HG02885 (cell line): ENCODE measurements around the gene CACNA1H.
"Not testable (repeated sequence)": the region's sequence is repeated elsewhere in the genome, so short reads cannot be mapped to it uniquely, and the experiment has no call there.

ENCODE experiments used
- ATAC-seq: cut with Tn5 transposase; IDR thresholded peaks from one replicate; pipeline ENCODE4 v1.9.1; 2021; ENCODE audit warnings: mild to moderate bottlenecking; ENCODE audit not compliant: unreplicated experiment, poor library complexity

Gene CACNA1H

DNA sequence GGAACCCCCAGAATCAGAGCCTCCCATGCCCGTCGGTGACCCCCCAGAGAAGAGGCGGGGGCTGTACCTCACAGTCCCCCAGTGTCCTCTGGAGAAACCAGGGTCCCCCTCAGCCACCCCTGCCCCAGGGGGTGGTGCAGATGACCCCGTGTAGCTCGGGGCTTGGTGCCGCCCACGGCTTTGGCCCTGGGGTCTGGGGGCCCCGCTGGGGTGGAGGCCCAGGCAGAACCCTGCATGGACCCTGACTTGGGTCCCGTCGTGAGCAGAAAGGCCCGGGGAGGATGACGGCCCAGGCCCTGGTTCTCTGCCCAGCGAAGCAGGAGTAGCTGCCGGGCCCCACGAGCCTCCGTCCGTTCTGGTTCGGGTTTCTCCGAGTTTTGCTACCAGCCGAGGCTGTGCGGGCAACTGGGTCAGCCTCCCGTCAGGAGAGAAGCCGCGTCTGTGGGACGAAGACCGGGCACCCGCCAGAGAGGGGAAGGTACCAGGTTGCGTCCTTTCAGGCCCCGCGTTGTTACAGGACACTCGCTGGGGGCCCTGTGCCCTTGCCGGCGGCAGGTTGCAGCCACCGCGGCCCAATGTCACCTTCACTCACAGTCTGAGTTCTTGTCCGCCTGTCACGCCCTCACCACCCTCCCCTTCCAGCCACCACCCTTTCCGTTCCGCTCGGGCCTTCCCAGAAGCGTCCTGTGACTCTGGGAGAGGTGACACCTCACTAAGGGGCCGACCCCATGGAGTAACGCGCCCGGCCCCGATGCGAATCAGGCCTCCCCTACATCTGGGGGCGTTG lies 68.1 kb downstream of the CACNA1H start:
- ATAC-seq, result no peak

DNA sequence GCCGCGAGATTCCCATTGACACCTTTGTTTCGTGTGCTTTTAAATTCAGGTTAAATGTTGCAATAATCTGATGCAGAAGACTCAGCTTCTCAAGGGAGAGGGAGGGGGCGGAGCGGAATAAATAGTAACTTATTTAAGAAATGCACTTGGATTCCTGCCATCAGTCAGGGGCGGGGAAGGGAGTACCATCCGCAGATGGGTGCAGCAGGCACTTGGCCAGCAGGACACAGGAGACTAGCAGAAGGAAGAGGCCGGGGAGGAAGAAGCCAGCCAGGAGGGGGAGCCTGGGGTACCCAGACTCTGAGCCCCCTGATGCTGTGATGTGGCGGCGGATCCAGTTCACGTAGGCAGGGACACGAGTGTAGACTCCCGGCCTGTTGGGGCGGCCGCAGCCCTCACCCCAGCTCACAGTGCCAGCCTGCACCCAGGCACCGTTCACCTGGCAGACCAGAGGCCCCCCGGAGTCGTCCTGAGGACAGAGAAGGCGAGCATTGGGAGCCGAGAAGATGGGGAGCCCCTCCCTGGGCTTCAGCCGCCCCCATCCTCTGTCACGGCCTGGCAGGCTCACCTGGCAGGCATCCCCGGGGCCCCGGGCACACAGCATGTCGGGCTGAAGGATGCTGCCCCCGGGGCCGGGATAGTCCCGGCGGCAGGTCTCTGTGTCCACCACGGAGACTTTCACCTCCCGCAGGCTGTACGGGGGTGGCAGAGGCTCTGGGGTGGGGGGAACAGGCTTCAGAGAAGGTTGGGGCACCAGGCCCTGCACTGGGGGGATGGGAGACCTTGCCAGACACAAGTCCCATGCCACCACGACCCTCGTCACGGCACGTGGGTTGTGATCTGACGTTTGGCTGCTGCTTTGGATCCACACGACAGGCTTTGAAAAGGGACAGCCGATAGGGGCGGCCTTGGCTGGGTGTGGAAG lies 69.0 kb downstream of the CACNA1H start:
- ATAC-seq, result no peak

DNA sequence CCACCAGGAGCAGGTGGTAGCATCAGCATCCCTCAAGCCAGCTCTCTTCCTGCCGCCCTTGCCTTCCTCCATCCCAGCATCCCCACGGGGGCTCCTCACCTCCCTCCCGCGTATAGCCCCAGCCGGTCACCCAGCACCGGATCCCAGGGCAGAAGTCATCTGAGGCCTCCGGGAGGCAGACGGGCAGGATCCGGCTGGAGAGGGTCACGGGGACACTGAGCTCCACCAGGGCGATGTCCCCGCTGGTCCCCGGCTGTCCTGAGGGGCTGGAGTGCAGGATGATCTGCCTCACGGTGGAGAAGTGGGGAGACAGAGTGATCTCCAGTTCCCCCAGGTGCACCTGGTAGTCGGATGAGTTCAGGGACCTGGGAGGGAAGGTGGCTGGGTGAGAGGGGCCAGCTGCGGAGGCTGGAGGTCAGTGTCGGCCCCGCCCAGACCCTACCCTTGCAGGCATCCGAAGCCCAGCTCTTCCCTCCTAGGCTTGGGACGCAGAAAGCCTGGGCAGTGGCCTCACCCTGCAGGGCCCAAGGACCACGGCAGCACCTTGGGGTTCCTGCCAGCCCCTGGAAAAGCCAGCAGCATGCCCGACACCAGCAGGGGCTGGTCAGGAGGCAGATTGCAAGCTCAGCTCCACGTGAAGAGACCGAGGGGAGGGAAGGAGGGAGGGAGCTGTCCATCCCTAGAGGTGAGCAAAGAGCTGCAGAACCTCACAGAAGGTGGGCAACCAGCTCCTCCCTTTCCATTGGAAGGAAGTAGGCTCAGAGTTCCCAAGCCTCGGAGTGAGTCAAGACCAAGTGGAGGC lies 69.8 kb downstream of the CACNA1H start:
- ATAC-seq, result no peak

DNA sequence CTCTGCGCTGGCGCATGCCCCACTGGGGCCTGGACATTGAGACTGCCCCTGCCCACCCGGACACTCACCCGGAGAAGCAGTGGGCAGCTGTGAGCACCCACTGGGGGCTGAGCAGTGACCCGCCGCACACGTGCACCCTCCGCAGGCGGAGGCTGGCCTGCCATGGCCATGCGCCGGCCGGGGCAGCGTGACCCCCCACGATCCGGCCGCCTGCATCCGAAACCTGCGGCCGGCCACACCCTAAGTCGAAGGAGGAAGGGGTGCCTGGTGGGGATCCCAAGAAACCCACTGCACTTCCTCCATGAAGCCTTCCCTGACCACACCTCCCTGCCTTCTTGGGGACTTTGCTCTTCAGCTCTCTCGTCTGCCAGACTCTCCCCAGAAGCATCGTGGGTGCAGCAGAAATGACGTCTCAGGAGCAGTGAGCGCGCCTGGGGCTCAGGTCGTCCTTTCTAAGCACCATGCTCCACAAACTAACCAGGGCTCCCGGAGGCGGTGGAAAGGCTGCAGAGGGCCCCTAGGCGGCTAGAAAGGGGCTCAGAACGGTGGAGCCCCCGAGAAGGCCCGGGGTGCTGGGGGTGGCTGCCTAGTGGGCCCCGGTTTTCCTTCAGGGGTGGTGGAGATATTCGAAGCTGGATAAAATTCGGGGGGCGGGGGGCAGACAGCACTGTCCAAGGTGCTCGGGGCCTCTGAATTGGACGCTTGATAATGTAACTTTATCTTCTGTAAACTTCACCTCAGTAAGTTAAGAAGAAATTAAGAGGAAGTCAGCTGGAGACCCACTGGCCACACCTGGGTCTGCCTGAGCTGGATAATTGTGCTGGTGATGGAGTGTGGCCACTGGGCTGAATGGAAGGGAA lies 70.7 kb downstream of the CACNA1H start:
- ATAC-seq, result no peak

DNA sequence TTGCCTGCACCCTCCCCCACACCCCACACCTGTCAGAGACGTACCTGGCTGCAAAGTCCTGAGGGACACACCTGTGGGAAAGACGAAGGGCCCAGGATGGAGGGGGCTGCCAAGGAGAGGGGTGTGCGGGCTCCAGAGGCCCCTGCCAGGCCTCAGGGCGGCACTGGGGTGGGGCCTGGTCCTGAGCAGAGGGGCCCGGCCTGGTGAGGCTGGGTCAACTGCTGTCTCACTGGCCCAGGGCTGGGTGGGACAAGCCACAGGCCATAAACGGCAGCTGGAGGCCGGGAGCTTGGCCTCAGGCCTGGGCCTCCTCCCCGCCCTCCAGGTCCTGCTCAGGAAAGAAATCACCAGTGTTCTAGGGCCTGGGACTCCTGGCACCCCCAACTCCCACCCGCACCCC lies 71.7 kb downstream of the CACNA1H start:
- no peak for ATAC-seq

DNA sequence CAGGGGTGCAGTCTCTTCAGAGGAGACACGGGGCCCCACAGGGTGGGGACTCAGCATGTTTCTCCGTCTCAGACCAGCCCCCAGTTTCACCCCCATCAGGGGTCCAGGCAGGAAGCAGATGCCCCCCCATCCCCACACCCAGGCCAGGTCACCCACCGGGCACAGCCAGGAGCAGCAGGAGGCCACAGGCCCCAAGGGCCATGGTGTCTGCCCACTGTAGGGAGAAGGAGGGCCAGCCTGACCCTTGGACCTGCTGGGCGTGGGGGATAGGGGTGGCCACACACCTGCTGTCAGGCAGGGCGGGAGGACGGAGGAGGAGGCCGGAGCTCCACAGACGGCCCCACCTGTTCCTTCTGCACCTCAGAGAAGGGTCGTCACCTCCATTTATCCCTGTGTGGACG lies 72.1 kb downstream of the CACNA1H start, which contains the start of gene TPSG1:
TSS of gene TPSG1 (minus strand) at position 218 of the 401 bp plus-strand sequence. CDS start at position 202, 16 bp downstream.
- no peak for ATAC-seq

DNA sequence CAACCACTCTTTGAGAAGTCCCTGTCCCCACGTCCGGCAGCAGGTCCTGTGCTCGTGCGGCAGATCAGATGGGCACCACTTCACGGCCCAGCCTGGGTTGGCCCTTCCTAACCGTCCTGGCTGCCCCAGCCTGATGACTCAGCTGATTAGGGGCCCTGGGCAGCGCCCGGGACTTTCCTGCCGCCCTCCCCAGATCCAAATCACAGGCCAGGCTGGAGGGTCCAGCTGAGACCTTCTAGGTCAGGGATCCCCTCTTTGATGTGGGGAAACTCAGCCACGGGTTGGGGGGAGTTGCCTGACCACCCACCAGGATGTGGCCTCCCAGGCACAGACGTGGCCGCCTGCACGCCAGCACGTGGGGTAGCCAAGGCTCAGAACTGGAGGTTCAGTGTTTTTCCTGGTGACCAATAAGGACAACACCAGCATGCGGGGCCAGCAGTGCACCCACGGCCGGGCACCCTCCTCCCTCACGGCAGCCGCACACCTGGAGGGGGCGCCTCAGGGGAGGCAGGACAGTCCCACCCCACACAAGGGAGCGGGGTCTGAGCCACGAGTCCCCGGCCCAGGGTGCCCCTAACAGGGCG lies 72.9 kb downstream of the CACNA1H start:
- ATAC-seq, result not testable (repeated sequence)

DNA sequence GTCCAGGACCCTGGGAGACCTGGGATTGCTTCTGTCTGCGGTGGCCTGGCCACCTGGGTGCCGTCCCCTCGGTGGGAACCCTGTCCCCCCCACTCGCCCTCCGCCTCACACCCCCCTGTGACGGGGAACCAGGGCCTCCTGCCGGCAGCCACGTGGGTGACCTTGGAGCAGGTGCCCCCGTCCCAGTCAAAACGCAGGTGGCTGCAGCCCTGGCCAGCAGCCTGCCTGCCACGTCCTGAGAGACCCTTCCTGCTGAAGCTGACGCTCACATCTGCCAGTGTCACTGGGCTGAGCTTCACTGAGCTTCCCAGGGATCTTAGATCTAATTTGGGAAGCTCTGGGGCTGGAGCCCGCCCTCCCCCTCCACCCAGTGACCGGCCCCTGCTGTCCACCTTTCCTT lies 73.8 kb downstream of the CACNA1H start:
- not testable (repeated sequence) for ATAC-seq

DNA sequence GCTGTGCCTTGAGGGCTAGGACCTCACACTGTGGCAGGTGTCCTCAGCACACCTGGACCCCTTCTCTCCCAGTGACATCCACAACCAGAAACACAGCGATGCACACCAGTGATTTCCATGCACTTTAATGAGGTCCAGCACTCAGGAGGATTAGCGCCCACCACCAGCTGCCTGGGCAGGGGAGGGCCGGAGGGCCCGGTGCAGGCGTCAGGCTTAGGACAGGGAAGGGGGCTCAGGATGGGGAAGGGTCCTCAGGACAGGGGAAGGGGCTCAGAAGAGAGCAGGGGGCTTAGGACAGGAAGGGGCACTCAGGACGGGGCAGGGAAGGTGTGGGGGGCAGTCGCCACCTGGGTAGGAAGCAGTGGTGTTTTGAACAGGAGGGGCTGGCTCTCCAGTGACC lies 75.3 kb downstream of the CACNA1H start:
- ATAC-seq, result not testable (repeated sequence)

DNA sequence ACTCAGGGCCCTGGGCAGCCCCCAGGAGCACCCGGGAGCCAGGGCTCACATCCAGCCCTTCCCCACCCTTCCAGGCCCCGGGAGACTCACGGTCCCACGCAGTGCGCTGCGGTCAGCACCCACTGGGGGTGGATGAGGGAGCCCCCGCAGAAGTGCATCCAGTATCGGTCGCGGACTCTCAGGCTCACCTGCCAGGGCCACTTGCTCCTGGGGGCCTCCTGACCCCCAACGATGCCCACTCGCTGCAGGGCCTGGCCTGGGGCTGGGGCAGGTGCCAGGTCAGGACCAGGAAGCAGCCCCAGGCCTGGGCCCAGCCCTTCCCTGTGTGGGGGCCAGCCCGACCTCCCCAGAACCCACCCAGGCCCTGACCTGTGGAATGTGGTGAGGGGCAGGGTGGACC lies 76.6 kb downstream of the CACNA1H start:
- not testable (repeated sequence) for ATAC-seq

DNA sequence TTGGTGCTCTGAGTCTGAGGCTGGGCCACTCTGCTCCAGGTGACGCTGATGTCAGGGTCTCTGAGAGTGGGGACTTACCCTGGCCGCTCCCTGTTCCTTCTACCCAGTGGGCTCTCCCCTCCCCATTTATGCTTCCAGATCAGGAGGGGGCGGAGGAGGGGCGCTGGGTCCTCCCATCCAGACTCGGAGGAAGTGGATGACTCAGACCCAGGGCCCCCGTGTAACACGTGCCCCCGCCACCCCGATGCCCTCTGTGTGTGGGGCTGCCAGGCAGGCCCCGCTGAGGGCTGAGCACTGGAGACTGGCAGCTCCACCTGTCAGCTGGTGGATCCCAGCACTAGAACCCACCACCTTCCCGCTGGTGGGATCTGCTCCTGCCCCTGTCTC lies 77.2 kb downstream of the CACNA1H start, which contains the start of gene TPSB2:
TSS of gene TPSB2 (minus strand) at position 101 of the 387 bp plus-strand sequence. CDS start 233 bp downstream, outside the sequence.
- not testable (repeated sequence) for ATAC-seq

DNA sequence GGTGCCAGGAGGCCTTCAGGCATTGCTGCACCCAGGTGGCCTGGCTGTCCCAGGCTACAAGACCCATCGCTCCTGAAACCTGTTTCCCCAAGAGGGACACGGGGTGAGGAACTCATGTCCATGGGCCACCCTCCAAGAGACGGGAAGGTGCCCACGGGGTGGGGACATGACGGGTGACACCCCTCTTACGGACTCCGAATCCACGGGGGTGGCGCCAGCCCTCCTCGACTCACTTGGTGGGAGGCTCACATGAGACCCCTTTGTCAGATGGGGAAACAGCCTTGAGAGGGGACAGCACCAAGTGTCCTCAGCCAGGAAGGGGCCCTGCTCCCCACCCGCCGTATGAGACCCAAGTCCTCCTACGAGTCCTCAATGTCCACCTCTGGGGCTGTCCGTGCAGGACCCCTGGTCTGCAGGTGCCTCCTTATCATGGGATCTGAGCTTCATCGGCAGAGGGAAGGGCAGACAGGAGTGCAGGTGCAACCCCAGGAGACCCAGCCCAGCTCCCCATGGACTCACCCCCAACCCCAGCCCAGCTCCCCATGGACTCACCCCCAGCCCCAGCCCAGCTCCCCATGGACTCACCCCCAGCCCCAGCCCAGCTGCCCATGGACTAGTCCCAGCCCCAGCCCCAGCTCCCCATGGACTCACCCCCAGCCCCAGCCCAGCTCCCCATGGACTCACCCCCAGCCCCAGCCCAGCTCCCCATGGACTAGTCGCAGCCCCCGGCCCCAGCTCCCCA lies 77.7 kb downstream of the CACNA1H start:
- ATAC-seq, result not testable (repeated sequence)

DNA sequence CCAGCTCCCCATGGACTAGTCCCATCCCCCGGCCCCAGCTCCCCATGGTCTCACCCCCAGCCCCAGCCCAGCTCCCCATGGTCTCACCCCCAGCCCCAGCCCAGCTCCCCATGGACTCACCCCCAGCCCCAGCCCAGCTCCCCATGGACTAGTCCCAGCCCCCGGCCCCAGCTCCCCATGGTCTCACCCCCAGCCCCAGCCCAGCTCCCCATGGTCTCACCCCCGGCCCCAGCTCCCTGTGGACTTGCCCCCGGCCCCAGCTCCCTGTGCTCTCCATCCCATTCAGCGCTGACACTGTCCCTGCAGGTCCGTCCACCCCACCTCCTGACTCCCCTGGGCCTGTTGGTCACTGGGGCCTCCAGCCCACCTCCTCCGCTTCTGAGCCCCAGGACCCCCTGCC lies 78.4 kb downstream of the CACNA1H start:
- ATAC-seq, result not testable (repeated sequence)

DNA sequence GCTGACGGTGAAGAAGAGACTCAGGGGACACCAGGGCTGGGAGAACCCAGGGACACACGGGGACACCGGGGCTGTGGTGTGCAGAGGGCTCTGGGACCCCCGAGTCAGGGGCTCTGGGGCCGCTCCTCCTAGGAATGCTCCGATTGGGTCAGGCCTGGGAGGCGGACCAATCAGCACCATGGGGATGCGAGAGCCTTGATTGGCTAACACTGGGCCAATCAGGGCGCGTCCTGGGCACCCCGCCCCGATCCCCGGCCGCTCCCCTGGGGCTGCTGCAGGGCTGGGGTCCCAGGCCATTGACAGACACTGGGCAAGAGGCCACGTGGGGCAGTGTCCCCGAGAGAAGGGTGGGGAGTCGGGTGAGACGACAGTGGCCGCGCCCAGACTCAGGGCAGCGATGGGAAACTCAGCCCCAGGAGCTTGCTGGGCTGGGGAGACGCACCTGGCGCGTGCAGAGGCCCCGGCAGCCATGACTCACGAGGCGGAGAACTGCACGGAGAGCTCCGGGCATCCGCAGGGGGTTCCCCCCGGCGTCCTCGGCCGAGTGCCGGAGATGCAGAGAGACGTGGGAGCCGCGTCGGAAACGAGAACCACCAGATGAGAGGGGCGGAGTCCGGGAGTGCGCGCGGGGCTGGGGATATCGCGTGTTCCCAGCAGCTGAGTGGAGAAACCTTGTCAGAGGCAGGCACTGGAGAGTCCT lies 79.3 kb downstream of the CACNA1H start:
- not testable (repeated sequence) for ATAC-seq

DNA sequence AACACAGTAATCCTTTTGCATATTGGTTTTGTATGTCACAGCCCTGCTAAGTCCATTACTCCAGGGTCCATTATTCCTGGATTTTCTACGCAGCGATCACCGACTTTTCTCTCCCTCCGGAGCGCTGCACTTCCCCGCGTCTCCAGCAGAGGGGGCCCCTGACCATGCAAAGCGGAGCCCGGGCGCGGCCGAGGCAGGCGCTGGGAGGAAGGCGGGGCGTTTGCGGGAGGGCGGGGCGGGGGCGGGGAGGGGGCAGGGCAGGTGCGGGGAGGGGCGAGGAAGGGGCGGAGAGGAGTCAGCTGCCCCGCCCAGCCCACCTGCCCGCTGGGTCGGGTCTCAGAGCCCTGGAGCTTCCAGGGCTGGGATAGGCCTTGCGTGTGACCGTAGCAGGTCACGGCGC lies 83.8 kb downstream of the CACNA1H start:
- ATAC-seq, result not testable (repeated sequence)

DNA sequence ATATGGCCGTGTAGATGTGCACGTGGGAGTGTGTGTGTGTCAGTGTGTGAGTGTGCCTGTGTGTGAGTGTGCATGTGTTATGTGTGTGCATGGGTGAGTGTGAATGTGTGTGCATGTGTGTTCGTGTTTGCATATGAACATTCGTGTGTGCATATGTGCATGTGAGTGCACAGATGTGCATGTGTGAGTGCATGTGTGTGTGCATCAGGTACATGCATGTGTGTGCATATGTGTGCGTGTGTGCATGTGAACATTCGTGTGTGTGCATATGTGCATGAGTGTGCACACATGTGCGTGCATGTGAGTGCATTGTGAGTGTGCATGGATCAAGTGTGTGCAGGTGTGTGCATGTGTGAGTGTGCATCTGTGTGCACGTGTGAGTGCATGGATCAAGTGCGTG lies 85.1 kb downstream of the CACNA1H start:
- ATAC-seq, result no peak

DNA sequence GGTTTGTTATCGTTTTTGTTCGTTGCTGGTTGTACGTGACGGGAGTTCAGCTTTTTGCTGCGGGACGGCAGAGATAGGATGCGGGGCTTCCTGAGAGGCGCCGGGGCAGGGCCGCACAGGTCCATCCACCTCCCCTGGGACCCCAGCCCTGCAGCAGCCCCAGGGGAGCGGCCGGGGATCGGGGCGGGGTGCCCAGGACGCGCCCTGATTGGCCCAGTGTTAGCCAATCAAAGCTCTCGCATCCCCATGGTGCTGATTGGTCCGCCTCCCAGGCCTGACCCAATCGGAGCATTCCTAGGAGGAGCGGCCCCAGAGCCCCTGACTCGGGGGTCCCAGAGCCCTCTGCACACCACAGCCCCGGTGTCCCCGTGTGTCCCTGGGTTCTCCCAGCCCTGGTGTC lies 86.0 kb downstream of the CACNA1H start:
- ATAC-seq, result not testable (repeated sequence)

DNA sequence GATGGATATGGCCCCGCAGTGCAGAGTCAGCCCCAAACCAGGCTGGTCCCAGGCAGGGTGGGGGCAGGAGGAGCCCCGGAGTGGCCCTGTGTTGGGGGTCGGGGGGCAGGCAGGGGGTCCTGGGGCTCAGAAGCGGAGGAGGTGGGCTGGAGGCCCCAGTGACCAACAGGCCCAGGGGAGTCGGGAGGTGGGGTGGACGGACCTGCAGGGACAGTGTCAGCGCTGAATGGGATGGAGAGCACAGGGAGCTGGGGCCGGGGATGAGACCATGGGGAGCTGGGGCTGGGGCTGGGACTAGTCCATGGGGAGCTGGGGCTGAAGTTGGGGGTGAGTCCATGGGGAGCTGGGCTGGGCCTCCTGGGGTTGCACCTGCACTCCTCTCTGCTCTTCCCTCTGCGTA lies 86.7 kb downstream of the CACNA1H start:
- ATAC-seq, result not testable (repeated sequence)
